Testis (tissue), 2 donors: ENCODE results near the gene RBM43.

Experiments
- POLR2A ChIP-seq: fragments of 450-650 bp; IDR thresholded peaks from one replicate; pipeline ENCODE4 v1.6.1; 2017; ENCODE audit warnings: antibody characterized with exemption, mild to moderate bottlenecking, moderate library complexity
- TF ChIP-seq, protein P1 (sequence below), 3 experiments: fragments of 450-650 bp in 2 of 3; fragments of 200-600 bp in 1 of 3; sonication (generic) in 1 of 3; IDR thresholded peaks; one replicate each; pipeline ENCODE4 v1.5.1; 2016 to 2019; ENCODE audit warnings: antibody characterized with exemption in 3 of 3, mild to moderate bottlenecking in 2 of 3, moderate library complexity in 1 of 3

DNA sequence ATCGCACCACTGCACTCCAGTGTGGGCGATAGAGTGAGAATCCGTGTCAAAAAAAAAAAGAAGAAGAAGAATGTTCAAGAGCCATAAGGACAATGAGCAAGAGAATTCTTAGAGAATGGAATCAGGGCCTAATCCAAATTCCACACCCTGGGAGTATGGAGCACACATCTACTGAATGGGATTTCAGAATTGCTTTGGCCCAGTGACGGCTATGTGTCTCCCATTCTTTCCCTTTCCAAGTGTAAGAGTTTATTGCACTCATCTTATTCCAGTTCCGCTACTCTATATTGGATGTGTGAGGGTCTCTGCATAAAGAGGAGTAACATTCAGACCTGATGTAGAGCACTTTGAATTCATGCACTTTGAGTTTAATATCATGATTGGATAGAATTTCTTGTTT, 5.9 kb upstream of the RBM43 start:
- TF ChIP-seq, protein P1, sequence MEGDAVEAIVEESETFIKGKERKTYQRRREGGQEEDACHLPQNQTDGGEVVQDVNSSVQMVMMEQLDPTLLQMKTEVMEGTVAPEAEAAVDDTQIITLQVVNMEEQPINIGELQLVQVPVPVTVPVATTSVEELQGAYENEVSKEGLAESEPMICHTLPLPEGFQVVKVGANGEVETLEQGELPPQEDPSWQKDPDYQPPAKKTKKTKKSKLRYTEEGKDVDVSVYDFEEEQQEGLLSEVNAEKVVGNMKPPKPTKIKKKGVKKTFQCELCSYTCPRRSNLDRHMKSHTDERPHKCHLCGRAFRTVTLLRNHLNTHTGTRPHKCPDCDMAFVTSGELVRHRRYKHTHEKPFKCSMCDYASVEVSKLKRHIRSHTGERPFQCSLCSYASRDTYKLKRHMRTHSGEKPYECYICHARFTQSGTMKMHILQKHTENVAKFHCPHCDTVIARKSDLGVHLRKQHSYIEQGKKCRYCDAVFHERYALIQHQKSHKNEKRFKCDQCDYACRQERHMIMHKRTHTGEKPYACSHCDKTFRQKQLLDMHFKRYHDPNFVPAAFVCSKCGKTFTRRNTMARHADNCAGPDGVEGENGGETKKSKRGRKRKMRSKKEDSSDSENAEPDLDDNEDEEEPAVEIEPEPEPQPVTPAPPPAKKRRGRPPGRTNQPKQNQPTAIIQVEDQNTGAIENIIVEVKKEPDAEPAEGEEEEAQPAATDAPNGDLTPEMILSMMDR (IDR thresholded peaks at IDR 0.05): no peak
- no peak for TF ChIP-seq POLR2A
